ENCODE data around the gene ACACB.

DNA sequence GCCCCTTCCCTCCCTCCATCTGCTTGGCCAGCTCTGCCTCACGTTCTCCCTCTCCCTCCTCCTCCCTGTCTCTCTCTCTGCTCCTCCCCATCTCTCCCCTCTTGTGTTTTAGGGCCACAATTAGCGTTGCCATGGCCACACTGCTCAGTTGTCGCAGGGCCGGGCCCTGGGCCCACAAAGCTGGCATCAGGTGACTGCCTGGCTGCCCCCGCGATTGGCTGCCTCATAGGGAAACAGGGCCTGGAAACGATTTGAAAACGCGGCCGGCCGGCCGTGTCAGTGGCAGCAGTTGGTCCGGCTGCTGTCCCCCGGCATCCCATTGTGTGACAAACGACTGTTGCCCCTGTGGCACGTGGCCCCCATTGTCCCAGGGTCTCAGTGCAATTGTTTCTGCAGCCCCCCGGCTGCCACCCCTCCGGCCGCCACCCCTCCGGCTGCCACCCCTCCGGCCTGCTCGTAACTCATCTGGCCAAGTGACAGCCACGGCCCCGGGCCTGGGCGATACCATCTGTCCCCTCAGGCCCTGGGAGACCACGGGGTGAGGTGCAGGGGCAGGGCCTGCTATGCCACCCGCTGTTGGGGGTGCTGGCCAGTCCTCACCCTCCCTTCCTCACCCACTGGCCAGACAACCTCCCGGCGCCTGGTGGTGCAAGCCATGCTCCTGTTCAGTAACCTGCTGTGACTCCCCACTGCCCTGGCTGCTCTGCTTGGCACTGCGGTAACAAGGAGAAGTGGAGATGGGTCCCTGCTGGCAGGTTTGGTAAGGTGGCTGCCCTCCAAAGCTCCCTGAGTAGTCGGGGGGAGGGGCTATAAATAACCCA lies 175.3 kb downstream of the ACACB start:
- TF ChIP-seq, protein P1, sequence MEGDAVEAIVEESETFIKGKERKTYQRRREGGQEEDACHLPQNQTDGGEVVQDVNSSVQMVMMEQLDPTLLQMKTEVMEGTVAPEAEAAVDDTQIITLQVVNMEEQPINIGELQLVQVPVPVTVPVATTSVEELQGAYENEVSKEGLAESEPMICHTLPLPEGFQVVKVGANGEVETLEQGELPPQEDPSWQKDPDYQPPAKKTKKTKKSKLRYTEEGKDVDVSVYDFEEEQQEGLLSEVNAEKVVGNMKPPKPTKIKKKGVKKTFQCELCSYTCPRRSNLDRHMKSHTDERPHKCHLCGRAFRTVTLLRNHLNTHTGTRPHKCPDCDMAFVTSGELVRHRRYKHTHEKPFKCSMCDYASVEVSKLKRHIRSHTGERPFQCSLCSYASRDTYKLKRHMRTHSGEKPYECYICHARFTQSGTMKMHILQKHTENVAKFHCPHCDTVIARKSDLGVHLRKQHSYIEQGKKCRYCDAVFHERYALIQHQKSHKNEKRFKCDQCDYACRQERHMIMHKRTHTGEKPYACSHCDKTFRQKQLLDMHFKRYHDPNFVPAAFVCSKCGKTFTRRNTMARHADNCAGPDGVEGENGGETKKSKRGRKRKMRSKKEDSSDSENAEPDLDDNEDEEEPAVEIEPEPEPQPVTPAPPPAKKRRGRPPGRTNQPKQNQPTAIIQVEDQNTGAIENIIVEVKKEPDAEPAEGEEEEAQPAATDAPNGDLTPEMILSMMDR (conservative IDR thresholded peaks at IDR 0.05 in 1 of 2, IDR thresholded peaks at IDR 0.05 in 1 of 2; ENCODE audit: extremely low read depth in 1 of 2, insufficient read depth in 1 of 2, low read depth in 1 of 2, low read length in 2 of 2), result no peak
- TF ChIP-seq EZH2 (IDR thresholded peaks at IDR 0.05; ENCODE audit: borderline replicate concordance, low read length), result no peak
